ENCODE data around the gene EYS.

EYS gene

DNA sequence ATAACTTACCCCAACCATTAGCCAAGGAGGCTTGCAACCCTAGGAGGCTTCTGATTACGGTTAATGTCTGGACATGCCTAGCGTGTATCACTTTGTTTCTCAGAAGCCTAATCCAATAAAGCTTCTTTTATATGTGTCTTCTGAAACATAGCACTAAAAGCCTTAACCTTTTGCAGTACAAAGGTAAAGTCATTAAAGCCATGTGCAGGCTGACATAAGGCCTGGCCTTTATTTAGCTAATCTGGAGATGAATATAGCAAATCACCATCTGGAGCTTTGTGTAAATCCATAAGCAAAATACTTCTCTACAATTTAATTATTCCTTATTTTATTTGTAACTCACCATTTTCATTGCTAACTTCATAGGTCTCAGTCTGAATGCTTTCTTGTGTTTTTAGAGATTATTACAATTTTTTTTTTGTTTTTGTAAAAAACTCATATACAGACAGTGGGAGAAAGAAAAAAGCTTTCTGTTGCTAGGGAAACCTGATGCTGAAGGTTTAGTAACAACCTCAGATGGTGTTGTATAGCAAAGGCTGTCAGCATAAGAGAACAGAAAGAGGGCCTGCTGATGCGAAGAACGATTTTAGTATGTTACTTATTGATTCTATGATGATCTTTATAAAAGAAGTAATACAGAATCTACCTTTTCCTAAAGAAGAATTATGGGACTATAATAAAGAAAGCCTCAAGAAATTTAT, at the start of gene EYS:
Gene EYS, minus strand, starts transcription at position 101 of the 701 bp plus-strand sequence. CDS start 211,816 bp downstream, outside the sequence.
- no peak for DNase-seq

DNA sequence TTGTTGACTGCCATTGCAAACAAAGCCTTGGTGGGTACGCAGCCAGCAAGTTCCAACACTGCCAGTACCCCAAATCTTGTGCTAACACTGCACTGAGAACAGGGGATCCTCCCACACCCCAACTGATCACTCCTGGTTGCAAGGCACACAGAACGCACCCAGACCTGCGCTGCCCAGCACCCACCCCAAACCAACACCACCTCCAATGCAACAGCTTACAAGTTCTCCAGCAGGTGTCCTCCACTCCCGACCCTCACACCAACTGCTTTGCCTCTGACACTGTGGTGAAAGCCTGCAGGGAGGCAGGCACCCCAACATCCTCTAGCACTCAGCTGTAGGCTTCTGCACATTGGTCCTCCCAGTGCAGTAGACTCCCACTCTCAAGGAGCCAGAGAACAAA, 39.3 kb upstream of the EYS start:
- DNase-seq, result no peak

DNA sequence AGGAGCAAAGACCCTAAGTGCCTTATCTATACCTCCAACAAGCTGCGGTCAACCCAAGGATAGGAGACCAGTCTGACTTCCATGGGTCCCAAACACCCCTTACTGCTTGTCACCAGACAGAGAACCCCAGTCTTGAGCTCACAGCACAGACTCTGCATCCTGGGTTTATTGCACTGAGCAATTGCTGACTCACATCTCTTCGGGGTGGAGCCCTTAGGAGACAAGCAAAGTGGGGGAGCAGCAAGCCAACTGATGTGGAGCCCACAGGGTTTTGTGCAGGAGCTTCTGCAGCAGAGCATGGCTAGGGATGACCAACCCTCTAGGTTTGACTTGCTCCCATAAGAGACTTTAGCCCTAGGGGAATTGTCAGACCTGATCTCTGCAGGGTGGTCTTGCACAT, 38.6 kb upstream of the EYS start:
- DNase-seq, result no peak

GRCh38 chr6:65728879-65729479, 22.0 kb upstream of the EYS start:
- DNase-seq, result no peak

DNA sequence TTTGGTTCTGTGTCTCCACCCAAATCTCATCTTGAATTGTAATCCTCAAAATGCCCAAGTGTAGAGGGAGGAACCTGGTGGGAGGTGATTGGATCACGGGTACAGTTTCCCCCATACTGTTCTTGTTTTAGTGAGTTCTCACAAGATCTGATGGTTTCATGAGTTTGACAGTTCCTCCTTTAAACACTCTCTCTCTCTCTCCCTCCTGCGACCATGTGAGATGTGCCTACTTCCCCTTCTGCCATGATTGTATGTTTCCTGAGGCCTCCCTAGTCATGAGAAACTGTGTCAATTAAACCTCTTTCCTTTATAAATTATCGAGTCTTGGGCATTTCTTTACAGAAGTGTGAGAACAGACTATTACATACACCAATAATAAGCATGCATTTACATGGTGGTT, 12.1 kb upstream of the EYS start:
- no peak for DNase-seq

GRCh38 chr6:65711531-65711930, 4.5 kb upstream of the EYS start:
- DNase-seq, result no peak

- no peak for DNase-seq
Measured at GRCh38 chr6:65709099-65709830, 2.2 kb upstream of the EYS start.

- no peak for DNase-seq
Measured at GRCh38 chr6:65708162-65708561, 1.1 kb upstream of the EYS start.

GRCh38 chr6:65706436-65706835, 590 bp downstream of the EYS start:
- no peak for DNase-seq

DNA sequence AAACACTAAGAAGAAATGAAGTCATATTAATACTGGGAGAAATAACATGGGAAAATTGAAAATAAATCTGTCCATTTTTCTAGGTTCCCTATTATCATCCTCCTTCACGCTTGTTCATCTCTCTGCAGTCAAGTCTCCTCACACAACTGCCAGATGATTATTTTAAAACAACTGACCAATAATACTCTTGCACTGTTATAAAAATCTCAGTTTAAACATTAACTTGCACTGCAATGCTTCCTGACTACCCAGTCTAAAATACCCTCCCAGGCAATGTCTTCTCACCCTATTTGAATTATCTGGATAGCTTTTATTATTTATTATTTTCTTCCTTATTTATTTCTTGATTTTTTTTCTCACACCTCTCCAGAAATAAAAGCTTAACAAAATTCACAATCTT, 5.7 kb downstream of the EYS start:
- DNase-seq, result no peak

GRCh38 chr6:65700561-65700960, 6.5 kb downstream of the EYS start:
- no peak for DNase-seq

- DNase-seq, result no peak
Measured at GRCh38 chr6:65692109-65692508, 14.9 kb downstream of the EYS start.

DNA sequence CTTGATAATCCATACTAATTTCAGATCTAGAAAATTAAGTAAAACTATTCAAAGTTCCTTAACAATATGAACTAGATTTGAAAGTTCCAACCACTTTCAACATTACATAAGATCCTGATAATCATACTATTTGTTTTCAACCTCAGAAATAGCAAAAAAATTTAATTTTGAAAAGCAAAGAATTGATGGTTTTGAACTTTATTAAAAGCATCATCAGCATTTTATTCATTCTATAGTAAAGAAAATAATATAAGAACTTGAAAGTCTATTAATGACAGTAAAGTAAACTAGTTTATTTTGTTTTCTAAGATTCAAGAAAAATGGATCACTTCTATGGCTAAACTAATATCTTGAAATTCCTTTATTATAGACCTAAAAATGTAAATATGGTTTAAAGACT, 26.8 kb downstream of the EYS start:
- no peak for DNase-seq

- no peak for DNase-seq
Measured at GRCh38 chr6:65671922-65672321, 35.1 kb downstream of the EYS start.

GRCh38 chr6:65667916-65668656, 38.9 kb downstream of the EYS start:
- DNase-seq, result no peak

GRCh38 chr6:65650086-65650485, 56.9 kb downstream of the EYS start:
- no peak for DNase-seq

GRCh38 chr6:65649392-65649791, 57.6 kb downstream of the EYS start:
- DNase-seq, result no peak

GRCh38 chr6:65646544-65646943, 60.5 kb downstream of the EYS start:
- no peak for DNase-seq

DNA sequence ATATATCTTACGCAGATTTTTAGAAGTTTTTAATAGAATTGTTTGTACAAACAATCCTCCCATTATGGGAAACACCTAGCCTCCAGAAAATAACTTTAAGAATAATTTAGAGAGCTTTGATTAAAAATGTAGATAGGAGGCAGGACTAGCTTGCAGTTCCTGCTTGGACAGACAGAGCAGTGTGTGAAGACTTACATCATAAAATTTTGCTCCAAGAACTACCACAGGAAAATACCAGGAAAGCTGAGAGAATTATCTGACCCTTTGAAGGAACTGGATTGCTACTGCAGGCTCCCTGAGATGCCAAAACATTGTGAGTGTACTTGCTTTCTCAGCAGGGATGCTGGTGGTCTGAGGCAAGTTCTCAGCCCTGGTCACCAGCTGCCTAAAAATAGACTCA, 64.2 kb downstream of the EYS start:
- no peak for DNase-seq

DNA sequence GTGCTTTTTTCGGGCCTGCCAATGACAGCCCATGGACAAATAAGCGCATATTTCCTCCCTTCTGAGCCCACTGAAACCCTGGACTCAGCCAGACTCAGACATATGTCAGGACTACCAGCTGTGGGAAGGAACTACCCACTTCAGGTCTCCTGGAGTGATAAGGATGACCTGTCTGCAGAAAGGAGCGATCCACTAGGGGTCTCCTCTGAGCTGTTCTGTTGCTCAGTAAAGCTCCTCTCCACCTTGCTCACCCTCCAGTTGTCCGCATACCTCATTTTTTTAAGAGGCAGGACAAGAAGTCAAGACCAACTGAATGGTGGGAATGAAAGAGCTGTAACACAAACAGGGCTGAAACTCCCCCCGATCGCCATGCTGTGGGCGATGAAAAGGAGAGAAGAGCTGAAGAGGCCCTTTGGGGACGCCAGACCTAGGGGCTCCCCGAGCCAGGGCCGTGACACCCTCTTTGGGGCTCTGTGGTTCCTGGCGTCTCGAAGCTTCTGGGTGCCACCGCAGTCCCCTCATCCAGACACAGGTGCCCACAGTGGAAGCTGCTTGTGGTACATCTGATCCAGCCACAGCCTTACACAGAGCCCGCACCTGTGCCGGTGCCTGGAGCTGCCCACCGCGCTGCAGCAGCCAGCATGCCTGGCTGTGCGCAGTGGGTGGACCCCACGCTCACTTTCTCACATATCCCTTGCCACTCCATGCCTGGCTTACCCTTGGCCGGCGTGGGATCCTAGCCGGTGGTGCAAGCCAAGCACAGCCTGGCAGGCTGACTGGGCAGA, 68.8 kb downstream of the EYS start:
- no peak for DNase-seq

DNA sequence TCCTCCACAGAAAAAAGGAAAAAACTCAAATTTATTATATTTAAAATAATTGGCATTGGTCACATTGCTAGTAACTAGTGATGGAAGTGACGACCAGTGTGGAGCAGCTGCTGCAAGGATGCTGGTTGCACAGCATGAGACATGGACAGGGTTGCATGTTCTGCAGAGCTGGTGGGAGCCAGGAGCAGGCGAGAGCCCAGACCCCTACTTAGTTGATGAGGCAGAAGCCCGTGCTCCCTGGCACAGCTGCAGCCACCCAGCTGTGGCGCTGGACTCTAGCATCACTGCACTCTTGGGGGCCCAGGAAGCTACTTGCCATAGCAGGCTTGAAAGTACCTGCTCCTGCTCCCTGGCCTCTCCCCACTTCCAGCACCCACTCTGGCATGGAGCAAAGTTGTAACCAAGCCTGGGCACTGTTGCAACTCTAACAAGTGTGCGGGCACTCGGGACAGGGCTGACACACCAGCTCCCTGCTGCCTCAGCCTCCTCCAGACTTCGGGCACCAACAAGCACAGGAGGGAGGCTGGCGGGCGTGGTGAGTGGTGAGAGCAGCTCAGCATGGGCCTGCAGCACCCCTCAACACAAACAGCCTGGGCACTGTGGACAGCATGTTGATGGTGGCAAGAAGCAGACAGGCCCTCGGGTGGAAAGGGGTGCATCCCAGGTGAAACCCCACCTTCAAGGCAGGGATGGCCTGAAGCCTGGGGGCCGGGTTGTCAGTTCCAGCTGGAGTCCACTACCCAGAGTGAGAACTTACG, 69.6 kb downstream of the EYS start:
- no peak for DNase-seq

DNA sequence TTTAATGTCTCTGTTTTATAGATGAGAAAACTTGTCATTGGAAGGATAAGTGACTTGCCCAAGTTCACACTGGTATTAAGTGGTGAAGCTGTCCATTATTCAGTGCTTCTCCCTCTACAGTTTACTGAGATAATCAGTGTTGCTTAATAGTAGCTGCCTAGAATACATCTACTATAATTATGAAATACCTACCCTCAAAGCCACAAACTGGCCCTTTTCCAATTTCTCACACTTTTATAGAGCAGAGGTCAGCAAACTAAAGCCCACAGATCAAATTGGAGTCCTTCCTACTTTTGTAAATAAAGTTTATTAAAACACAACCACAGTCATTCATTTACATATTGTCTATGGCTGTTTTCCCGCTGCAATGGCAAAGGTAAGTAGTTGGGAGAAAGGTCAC, 73.5 kb downstream of the EYS start:
- no peak for DNase-seq
